HepG2 (cell line): ENCODE results near the gene HES7. TPM values are rescaled to one million over a fixed set of nuclear protein-coding genes. Genes with fewer than 3 reads are reported as not detected.

ENCODE experiments used
- AGO1 ChIP-seq: fragments of 200-400 bp; formaldehyde crosslinking; IDR thresholded peaks from 2 replicates; pipeline ENCODE4 v1.6.1; 2017; ENCODE audit warnings: mild to moderate bottlenecking, low read depth, low read length, moderate library complexity; ENCODE audit not compliant: poor library complexity, severe bottlenecking
- CAMTA2 ChIP-seq: sonication (generic); formaldehyde crosslinking; IDR thresholded peaks from 2 replicates; pipeline ENCODE4 v1.4.0; 2020; ENCODE audit warnings: mild to moderate bottlenecking, missing genetic modification reagents, borderline replicate concordance
- FOXP1 ChIP-seq, 2 experiments: fragments of 450-650 bp in 1 of 2; IDR thresholded peaks; 2 replicates each; pipeline ENCODE4 v1.6.1; 2017 to 2018; ENCODE audit warnings: antibody characterized with exemption in 1 of 2
- KLF13 ChIP-seq: sonication (generic); formaldehyde crosslinking; IDR thresholded peaks from 2 replicates; pipeline ENCODE4 v1.4.0; 2020; ENCODE audit warnings: mild to moderate bottlenecking, missing genetic modification reagents
- MAFG ChIP-seq: sonication (generic); formaldehyde crosslinking; IDR thresholded peaks from 2 replicates; pipeline ENCODE4 v1.5.1; 2020; ENCODE audit warnings: mild to moderate bottlenecking, missing genetic modification reagents
- MAFK ChIP-seq, 2 experiments: IDR thresholded peaks in 1 of 2; conservative IDR thresholded peaks in 1 of 2; 2 replicates each; pipeline ENCODE4 v1.6.1; 2011; ENCODE audit warnings: improper control_type of control experiment in 2 of 2, low read length in 2 of 2
- NFE2L2 ChIP-seq: fragments of 150-350 bp; IDR thresholded peaks from 2 replicates; pipeline ENCODE4 v1.6.1; 2014; ENCODE audit warnings: low read length
- SIX1 ChIP-seq: sonication (generic); formaldehyde crosslinking; IDR thresholded peaks from 2 replicates; pipeline ENCODE4 v1.4.0; 2020; ENCODE audit warnings: missing genetic modification reagents, borderline replicate concordance
- SMAD1 ChIP-seq: sonication (generic); formaldehyde crosslinking; IDR thresholded peaks from 2 replicates; pipeline ENCODE4 v1.4.0; 2020; ENCODE audit warnings: missing genetic modification reagents, low read depth, mild to moderate bottlenecking, borderline replicate concordance
- ZNF296 ChIP-seq: sonication (generic); formaldehyde crosslinking; conservative IDR thresholded peaks from 2 replicates; pipeline ENCODE4 v1.5.0; 2020; ENCODE audit warnings: mild to moderate bottlenecking, missing genetic modification reagents
- ZNF335 ChIP-seq: sonication (generic); formaldehyde crosslinking; IDR thresholded peaks from 2 replicates; pipeline ENCODE4 v1.4.0; 2020; ENCODE audit warnings: missing genetic modification reagents
- ZNF430 ChIP-seq: sonication (generic); formaldehyde crosslinking; IDR thresholded peaks from 2 replicates; pipeline ENCODE4 v1.9.0; 2021; ENCODE audit warnings: mild to moderate bottlenecking, missing genetic modification reagents
- ZNF891 ChIP-seq: sonication (generic); formaldehyde crosslinking; IDR thresholded peaks from 2 replicates; pipeline ENCODE4 v1.5.0; 2020; ENCODE audit warnings: mild to moderate bottlenecking, missing genetic modification reagents
- ZSCAN12 ChIP-seq: sonication (generic); formaldehyde crosslinking; IDR thresholded peaks from 2 replicates; pipeline ENCODE4 v1.9.0; 2021; ENCODE audit warnings: mild to moderate bottlenecking, missing genetic modification reagents
- polyA plus RNA-seq, 8 experiments: library from polyadenylated mRNA; depleted of rRNA in 3 of 8; stranded (reverse) in 7 of 8; unstranded in 1 of 8; fragments of >200 nt; fragmentation: Illumina TruSeq in 4 of 8; extraction: Trizol in 4 of 8; gene quantifications; 2 replicates each; pipeline versions ENCODE4 v1.2.1 to v1.2.3, GENCODE V29; 2011 to 2016; ENCODE audit warnings: low read depth in 4 of 8, missing spikeins in 1 of 8, mixed read lengths in 1 of 8; ENCODE audit not compliant: insufficient read depth in 1 of 8
- total RNA-seq, 5 experiments: library from RNA; depleted of rRNA; stranded (reverse); fragments of >200 nt; fragmentation: Illumina TruSeq; extraction: Trizol; gene quantifications; 2 replicates each; pipeline ENCODE4 v1.2.3, GENCODE V29; 2016; ENCODE audit warnings: low read depth in 1 of 5
- TF ChIP-seq, protein P1 (sequence below), 2 experiments: sonication (generic) in 1 of 2; formaldehyde crosslinking in 1 of 2; IDR thresholded peaks; 2 replicates each; pipeline versions ENCODE4 v1.6.1 to v1.9.0; 2014 to 2022; ENCODE audit warnings: antibody characterized with exemption in 1 of 2, borderline replicate concordance in 1 of 2, inconsistent platforms in 1 of 2, low read depth in 1 of 2, missing genetic modification reagents in 1 of 2
- TF ChIP-seq, protein P2 (sequence below): sonication (generic); formaldehyde crosslinking; IDR thresholded peaks from 2 replicates; pipeline ENCODE4 v1.4.0; 2020; ENCODE audit warnings: mild to moderate bottlenecking, missing genetic modification reagents
- TF ChIP-seq, protein P3 (sequence below): sonication (generic); formaldehyde crosslinking; IDR thresholded peaks from 2 replicates; pipeline ENCODE4 v1.4.0; 2020; ENCODE audit warnings: missing genetic modification reagents
- TF ChIP-seq, protein P4 (sequence below): sonication (generic); formaldehyde crosslinking; IDR thresholded peaks from 2 replicates; pipeline ENCODE4 v1.5.0; 2020; ENCODE audit warnings: mild to moderate bottlenecking, missing genetic modification reagents

HES7 gene
- total and polyA plus RNA-seq, 2 of the 13 experiments (the other 11 are each of a cell fraction or from before 2014, with no cell fraction given) = not detected

DNA sequence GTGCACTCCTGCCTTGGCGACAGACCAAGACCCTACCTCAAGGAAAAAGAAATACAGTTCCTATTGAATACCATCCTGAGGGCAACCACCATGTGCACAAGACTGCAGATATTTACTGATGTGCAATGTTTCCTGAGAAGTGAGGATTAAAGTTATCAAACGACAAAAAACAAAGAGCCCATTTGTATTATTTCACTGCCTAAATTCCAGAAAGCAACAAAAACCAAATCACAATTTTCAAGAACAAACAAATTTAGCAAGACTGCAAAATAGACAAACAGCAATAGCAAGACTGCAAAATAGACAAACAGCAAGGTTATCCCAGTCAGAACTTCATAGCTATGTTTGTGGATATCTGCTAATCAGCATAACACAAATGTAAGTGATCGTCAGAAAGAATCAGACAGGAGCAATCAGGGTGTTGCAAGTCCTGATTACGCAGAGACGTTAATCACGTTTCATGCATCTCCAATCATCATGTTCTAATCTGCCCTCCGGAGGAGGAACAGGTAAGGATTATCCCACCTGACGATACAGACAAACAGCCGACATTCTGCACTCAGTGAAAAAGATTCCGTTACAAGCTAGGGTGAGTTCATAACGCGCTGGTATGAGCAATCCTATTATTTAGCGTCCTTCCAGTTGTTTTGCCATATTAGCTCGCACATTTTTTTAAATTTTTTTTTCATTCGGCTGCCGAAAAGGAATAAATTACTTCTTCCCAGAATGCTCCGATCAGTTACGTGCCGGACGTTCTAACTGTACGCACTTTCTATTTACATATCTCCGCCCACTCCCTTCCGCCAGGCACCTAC lies 49.4 kb upstream of the HES7 start (continued):
- TF ChIP-seq, protein P1, sequence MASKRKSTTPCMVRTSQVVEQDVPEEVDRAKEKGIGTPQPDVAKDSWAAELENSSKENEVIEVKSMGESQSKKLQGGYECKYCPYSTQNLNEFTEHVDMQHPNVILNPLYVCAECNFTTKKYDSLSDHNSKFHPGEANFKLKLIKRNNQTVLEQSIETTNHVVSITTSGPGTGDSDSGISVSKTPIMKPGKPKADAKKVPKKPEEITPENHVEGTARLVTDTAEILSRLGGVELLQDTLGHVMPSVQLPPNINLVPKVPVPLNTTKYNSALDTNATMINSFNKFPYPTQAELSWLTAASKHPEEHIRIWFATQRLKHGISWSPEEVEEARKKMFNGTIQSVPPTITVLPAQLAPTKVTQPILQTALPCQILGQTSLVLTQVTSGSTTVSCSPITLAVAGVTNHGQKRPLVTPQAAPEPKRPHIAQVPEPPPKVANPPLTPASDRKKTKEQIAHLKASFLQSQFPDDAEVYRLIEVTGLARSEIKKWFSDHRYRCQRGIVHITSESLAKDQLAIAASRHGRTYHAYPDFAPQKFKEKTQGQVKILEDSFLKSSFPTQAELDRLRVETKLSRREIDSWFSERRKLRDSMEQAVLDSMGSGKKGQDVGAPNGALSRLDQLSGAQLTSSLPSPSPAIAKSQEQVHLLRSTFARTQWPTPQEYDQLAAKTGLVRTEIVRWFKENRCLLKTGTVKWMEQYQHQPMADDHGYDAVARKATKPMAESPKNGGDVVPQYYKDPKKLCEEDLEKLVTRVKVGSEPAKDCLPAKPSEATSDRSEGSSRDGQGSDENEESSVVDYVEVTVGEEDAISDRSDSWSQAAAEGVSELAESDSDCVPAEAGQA (IDR thresholded peaks at IDR 0.05; ENCODE audit: low read depth) = peak; percentile 26; the same call in 1 of the 2 replicates
- TF ChIP-seq, protein P1 (CRISPR knock-in tag; IDR thresholded peaks at IDR 0.05; ENCODE audit: borderline replicate concordance) = peak; percentile 97
- TF ChIP-seq FOXP1 (IDR thresholded peaks at IDR 0.05) = peak; percentile 95
- peak; percentile 84 for TF ChIP-seq FOXP1 (CRISPR knock-in tag; IDR thresholded peaks at IDR 0.05)
- no peak for TF ChIP-seq ZNF891 (CRISPR knock-in tag)
- peak; percentile 57; the same call in 1 of the 2 replicates for TF ChIP-seq MAFG (CRISPR knock-in tag)
- TF ChIP-seq NFE2L2 = no peak
- TF ChIP-seq CAMTA2 = no peak
- peak; percentile 78; the same call in 1 of the 2 replicates for TF ChIP-seq ZSCAN12 (CRISPR knock-in tag)
- TF ChIP-seq ZNF430 (CRISPR knock-in tag) = peak; percentile 94; the same call in 1 of the 2 replicates
- no peak for TF ChIP-seq SMAD1
- TF ChIP-seq ZNF296 (CRISPR knock-in tag) = no peak
- TF ChIP-seq, protein P2, sequence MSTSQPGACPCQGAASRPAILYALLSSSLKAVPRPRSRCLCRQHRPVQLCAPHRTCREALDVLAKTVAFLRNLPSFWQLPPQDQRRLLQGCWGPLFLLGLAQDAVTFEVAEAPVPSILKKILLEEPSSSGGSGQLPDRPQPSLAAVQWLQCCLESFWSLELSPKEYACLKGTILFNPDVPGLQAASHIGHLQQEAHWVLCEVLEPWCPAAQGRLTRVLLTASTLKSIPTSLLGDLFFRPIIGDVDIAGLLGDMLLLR (CRISPR knock-in tag) = 0 out of 2 replicates have a peak, but pooled peaks have one; percentile 25
- peak; percentile 88 to 94 for TF ChIP-seq MAFK (conservative IDR thresholded peaks at IDR 0.05 in 1 of 2, IDR thresholded peaks at IDR 0.05 in 1 of 2; ENCODE audit: low read length in 2 of 2)
- peak; percentile 91 for TF ChIP-seq SIX1 (CRISPR knock-in tag)
- TF ChIP-seq, protein P3, sequence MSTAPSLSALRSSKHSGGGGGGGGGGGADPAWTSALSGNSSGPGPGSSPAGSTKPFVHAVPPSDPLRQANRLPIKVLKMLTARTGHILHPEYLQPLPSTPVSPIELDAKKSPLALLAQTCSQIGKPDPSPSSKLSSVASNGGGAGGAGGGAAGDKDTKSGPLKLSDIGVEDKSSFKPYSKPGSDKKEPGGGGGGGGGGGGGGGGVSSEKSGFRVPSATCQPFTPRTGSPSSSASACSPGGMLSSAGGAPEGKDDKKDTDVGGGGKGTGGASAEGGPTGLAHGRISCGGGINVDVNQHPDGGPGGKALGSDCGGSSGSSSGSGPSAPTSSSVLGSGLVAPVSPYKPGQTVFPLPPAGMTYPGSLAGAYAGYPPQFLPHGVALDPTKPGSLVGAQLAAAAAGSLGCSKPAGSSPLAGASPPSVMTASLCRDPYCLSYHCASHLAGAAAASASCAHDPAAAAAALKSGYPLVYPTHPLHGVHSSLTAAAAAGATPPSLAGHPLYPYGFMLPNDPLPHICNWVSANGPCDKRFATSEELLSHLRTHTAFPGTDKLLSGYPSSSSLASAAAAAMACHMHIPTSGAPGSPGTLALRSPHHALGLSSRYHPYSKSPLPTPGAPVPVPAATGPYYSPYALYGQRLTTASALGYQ (CRISPR knock-in tag) = peak; percentile 89; the same call in 1 of the 2 replicates
- TF ChIP-seq, protein P4, sequence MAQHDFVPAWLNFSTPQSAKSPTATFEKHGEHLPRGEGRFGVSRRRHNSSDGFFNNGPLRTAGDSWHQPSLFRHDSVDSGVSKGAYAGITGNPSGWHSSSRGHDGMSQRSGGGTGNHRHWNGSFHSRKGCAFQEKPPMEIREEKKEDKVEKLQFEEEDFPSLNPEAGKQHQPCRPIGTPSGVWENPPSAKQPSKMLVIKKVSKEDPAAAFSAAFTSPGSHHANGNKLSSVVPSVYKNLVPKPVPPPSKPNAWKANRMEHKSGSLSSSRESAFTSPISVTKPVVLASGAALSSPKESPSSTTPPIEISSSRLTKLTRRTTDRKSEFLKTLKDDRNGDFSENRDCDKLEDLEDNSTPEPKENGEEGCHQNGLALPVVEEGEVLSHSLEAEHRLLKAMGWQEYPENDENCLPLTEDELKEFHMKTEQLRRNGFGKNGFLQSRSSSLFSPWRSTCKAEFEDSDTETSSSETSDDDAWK (CRISPR knock-in tag) = no peak
- TF ChIP-seq AGO1 = no peak
- TF ChIP-seq ZNF335 = peak; percentile 89
- TF ChIP-seq KLF13 (CRISPR knock-in tag) = no peak
